Neural cell (in vitro differentiated cells): Measurements from ENCODE around the gene CCDC27. TPM values are rescaled to one million over a fixed set of nuclear protein-coding genes. Genes with fewer than 3 reads are reported as not detected.

Experiments
- H2AFZ ChIP-seq: fragments of 200-600, 300-800 bp; sonication (generic), shearing (Covaris generic); 2 replicates; pipeline ENCODE4 v1.6.0; 2014; ENCODE audit warnings: low read depth, mild to moderate bottlenecking, antibody characterized with exemption, low read length, moderate library complexity
- H3F3A ChIP-seq: fragments of 200-600 bp; shearing (Covaris generic); 2 replicates; pipeline ENCODE4 v1.6.1; 2016; ENCODE audit warnings: mild to moderate bottlenecking, moderate library complexity, mixed read lengths, antibody characterized with exemption, low read length; ENCODE audit not compliant: insufficient read depth, poor library complexity, severe bottlenecking
- H3K27ac ChIP-seq: fragments of 200-600, 300-800 bp; sonication (generic), shearing (Covaris generic); 2 replicates; pipeline ENCODE4 v1.5.1; 2014; ENCODE audit warnings: mild to moderate bottlenecking, low read length, moderate library complexity
- H3K27me3 ChIP-seq: fragments of 300-800, 200-600 bp; sonication (generic), shearing (Covaris generic); 2 replicates; pipeline ENCODE4 v1.6.0; 2014; ENCODE audit warnings: mild to moderate bottlenecking, low read depth, low read length, moderate library complexity; ENCODE audit not compliant: insufficient read depth
- H3K36me3 ChIP-seq: fragments of 300-800, 200-600 bp; sonication (generic), shearing (Covaris generic); 2 replicates; pipeline ENCODE4 v1.5.1; 2014; ENCODE audit warnings: mild to moderate bottlenecking, antibody characterized with exemption, low read length, moderate library complexity; ENCODE audit not compliant: insufficient read depth
- H3K4me2 ChIP-seq: fragments of 300-800, 200-600 bp; sonication (generic), shearing (Covaris generic); 2 replicates; pipeline ENCODE4 v1.6.0; 2014; ENCODE audit warnings: mild to moderate bottlenecking, low read length
- H3K4me3 ChIP-seq: fragments of 300-800, 200-600 bp; sonication (generic), shearing (Covaris generic); 2 replicates; pipeline ENCODE4 v1.5.1; 2014; ENCODE audit warnings: mild to moderate bottlenecking, low read length, moderate library complexity
- H3K79me2 ChIP-seq: fragments of 200-600 bp; shearing (Covaris generic); replicated peaks from 2 replicates; pipeline ENCODE4 v1.6.0; 2014; ENCODE audit warnings: mild to moderate bottlenecking, low read length, moderate library complexity; ENCODE audit not compliant: insufficient read depth
- H3K9ac ChIP-seq: fragments of 300-800, 200-600 bp; sonication (generic), shearing (Covaris generic); 2 replicates; pipeline ENCODE4 v1.6.1; 2016; ENCODE audit warnings: mild to moderate bottlenecking, low read length, mixed read lengths
- H3K9me2 ChIP-seq: fragments of 200-600 bp; shearing (Covaris generic); 2 replicates; pipeline ENCODE4 v1.6.1; 2016; ENCODE audit warnings: mild to moderate bottlenecking, low read length, mixed read lengths; ENCODE audit not compliant: insufficient read depth
- H3K9me3 ChIP-seq: fragments of 200-600, 300-800 bp; sonication (generic), shearing (Covaris generic); 2 replicates; pipeline ENCODE4 v1.6.1; 2016; ENCODE audit warnings: mild to moderate bottlenecking, mixed run types, low read length, moderate library complexity, mixed read lengths
- H4K20me1 ChIP-seq: fragments of 200-600 bp; shearing (Covaris generic); 2 replicates; pipeline ENCODE4 v1.6.1; 2016; ENCODE audit warnings: mild to moderate bottlenecking, mixed run types; ENCODE audit not compliant: insufficient read depth
- CTCF ChIP-seq: fragments of 450-650 bp; IDR thresholded peaks from 2 replicates; pipeline ENCODE4 v1.5.1; 2014; ENCODE audit warnings: antibody characterized with exemption, mild to moderate bottlenecking, moderate library complexity; ENCODE audit not compliant: poor library complexity, severe bottlenecking
- EZH2 ChIP-seq: fragments of 200-600, 300-800 bp; shearing (Covaris generic), sonication (generic); IDR thresholded peaks from 2 replicates; pipeline ENCODE4 v1.6.1; 2014; ENCODE audit warnings: antibody characterized with exemption, low read length, borderline replicate concordance, mild to moderate bottlenecking; ENCODE audit not compliant: insufficient read depth, poor library complexity, severe bottlenecking
- POLR2AphosphoS5 ChIP-seq: IDR thresholded peaks from 2 replicates; pipeline ENCODE4 v1.6.1; 2012
- RAD21 ChIP-seq: fragments of 450-650 bp; conservative IDR thresholded peaks from 2 replicates; pipeline ENCODE4 v1.6.1; 2014; ENCODE audit warnings: antibody characterized with exemption, mild to moderate bottlenecking, moderate library complexity
- REST ChIP-seq: IDR thresholded peaks from 2 replicates; pipeline ENCODE4 v1.6.1; 2012; ENCODE audit warnings: borderline replicate concordance
- SMC3 ChIP-seq: fragments of 450-650 bp; conservative IDR thresholded peaks from 2 replicates; pipeline ENCODE4 v1.6.1; 2014; ENCODE audit warnings: antibody characterized with exemption, mild to moderate bottlenecking, moderate library complexity; ENCODE audit not compliant: poor library complexity
- polyA plus RNA-seq: library from polyadenylated mRNA; depleted of rRNA; stranded (reverse); fragments of >200 nt; gene quantifications from 2 replicates; pipeline ENCODE4 v1.2.3, GENCODE V29; 2014

The CCDC27 gene
- polyA plus RNA-seq, 1 donor from 2014 or later = not detected

- no peaks in the 10 kb centered on the region for H3K36me3 ChIP-seq
- H3K9me3 ChIP-seq = no peaks in the 10 kb centered on the region
- H3K9me2 ChIP-seq = no peaks in the 10 kb centered on the region
- no peak for TF ChIP-seq POLR2AphosphoS5
- TF ChIP-seq SMC3 = no peak
- no peak for TF ChIP-seq CTCF
- TF ChIP-seq EZH2 = no peak
- TF ChIP-seq RAD21 = no peak
- no peaks in the 10 kb centered on the region for H3K27me3 ChIP-seq
- no peak overlapping the region for H3K4me2 ChIP-seq
- no peak overlapping the region for H3K9ac ChIP-seq
- no peak overlapping the region for H2AFZ ChIP-seq
- no peak overlapping the region for H3K27ac ChIP-seq
- H3K4me3 ChIP-seq = no peak overlapping the region
- H4K20me1 ChIP-seq = no peaks in the 10 kb centered on the region
- H3K79me2 ChIP-seq = no peaks in the 10 kb centered on the region
- H3F3A ChIP-seq = no peaks in the 10 kb centered on the region
Observed at GRCh38 chr1:3786468-3787348, 34.5 kb downstream of the CCDC27 start.

GRCh38 chr1:3787349-3787715, 35.1 kb downstream of the CCDC27 start:
- no peaks in the 10 kb centered on the region for H3K36me3 ChIP-seq
- no peaks in the 10 kb centered on the region for H3K9me2 ChIP-seq
- no peaks in the 10 kb centered on the region for H4K20me1 ChIP-seq
- H3K27me3 ChIP-seq = no peaks in the 10 kb centered on the region
- H3K27ac ChIP-seq = no peak overlapping the region
- H3K9me3 ChIP-seq = no peaks in the 10 kb centered on the region
- no peak overlapping the region for H3K4me2 ChIP-seq
- no peak overlapping the region for H2AFZ ChIP-seq
- TF ChIP-seq SMC3 (no peak), REST (no peak)
- H3K79me2 ChIP-seq = no peaks in the 10 kb centered on the region
- H3K9ac ChIP-seq = no peak overlapping the region
- H3K4me3 ChIP-seq = no peak overlapping the region
- no peaks in the 10 kb centered on the region for H3F3A ChIP-seq
